Coronary artery (tissue), 2 donors: ENCODE results near the gene TNXB.

Experiments
- DNase-seq: peaks from one replicate; pipeline ENCODE4 v3.0.0-alpha.2; 2017; ENCODE audit warnings: low spot score
- H3K27ac ChIP-seq, 2 donors: fragments of 200-600 bp; sonication (generic); one replicate each; pipeline ENCODE4 v1.5.1; 2016 to 2019
- H3K4me3 ChIP-seq: fragments of 200-600 bp; sonication (generic); 2 replicates; pipeline ENCODE4 v1.5.1; 2016; ENCODE audit warnings: mild to moderate bottlenecking, moderate library complexity
- TF ChIP-seq, protein P1 (sequence below): fragments of 200-600 bp; sonication (generic); IDR thresholded peaks from one replicate; pipeline ENCODE4 v1.5.1; 2019; ENCODE audit warnings: antibody characterized with exemption

The TNXB gene

GRCh38 chr6:32115623-32116022 lies 6.5 kb upstream of the TNXB start:
- TF ChIP-seq, protein P1, sequence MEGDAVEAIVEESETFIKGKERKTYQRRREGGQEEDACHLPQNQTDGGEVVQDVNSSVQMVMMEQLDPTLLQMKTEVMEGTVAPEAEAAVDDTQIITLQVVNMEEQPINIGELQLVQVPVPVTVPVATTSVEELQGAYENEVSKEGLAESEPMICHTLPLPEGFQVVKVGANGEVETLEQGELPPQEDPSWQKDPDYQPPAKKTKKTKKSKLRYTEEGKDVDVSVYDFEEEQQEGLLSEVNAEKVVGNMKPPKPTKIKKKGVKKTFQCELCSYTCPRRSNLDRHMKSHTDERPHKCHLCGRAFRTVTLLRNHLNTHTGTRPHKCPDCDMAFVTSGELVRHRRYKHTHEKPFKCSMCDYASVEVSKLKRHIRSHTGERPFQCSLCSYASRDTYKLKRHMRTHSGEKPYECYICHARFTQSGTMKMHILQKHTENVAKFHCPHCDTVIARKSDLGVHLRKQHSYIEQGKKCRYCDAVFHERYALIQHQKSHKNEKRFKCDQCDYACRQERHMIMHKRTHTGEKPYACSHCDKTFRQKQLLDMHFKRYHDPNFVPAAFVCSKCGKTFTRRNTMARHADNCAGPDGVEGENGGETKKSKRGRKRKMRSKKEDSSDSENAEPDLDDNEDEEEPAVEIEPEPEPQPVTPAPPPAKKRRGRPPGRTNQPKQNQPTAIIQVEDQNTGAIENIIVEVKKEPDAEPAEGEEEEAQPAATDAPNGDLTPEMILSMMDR: no peak
- no peak for DNase-seq
- no peak overlapping the region for H3K4me3 ChIP-seq

DNA sequence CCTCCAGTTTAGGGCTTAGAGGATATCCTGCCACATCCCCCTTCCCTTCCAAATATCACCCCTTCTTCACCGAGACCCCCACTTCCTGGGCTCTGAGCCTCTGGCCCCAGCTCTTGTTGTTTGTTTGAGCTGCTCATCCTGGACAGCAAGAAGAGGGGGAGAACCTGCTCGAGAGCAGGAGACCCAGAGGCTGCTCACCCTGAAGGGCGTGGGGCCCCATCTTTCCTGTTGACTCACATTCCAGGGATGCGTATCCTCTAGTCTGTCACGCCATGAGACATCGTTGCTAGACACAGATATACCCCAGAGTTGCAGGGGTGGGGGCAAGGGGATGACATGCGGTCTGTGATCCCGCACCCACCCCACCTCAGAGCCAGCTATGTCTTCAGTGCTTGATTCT lies 5.7 kb upstream of the TNXB start:
- TF ChIP-seq, protein P1: no peak
- Histone ChIP-seq H3K27ac (peak overlapping the region in 1 of 2 donors; percentile 88), H3K4me3 (no peak overlapping the region)
- DNase-seq: no peak

More at GRCh38 chr6:32115623-32116022, 6.5 kb upstream of the TNXB start:
- peak overlapping the region in 1 of 2 donors; percentile 48 for H3K27ac ChIP-seq

GRCh38 chr6:32113386-32114352 lies 4.5 kb upstream of the TNXB start:
- peak; percentile 97 for DNase-seq
- Histone ChIP-seq H3K4me3 (no peak overlapping the region), H3K27ac (peak overlapping the region; percentile 51 to 88)
- TF ChIP-seq, protein P1: no peak

GRCh38 chr6:32112431-32112980 lies 3.4 kb upstream of the TNXB start:
- peak overlapping the region in 1 of 2 donors; percentile 89 for H3K27ac ChIP-seq
- DNase-seq: no peak
- TF ChIP-seq, protein P1: no peak
- H3K4me3 ChIP-seq: no peak overlapping the region

DNA sequence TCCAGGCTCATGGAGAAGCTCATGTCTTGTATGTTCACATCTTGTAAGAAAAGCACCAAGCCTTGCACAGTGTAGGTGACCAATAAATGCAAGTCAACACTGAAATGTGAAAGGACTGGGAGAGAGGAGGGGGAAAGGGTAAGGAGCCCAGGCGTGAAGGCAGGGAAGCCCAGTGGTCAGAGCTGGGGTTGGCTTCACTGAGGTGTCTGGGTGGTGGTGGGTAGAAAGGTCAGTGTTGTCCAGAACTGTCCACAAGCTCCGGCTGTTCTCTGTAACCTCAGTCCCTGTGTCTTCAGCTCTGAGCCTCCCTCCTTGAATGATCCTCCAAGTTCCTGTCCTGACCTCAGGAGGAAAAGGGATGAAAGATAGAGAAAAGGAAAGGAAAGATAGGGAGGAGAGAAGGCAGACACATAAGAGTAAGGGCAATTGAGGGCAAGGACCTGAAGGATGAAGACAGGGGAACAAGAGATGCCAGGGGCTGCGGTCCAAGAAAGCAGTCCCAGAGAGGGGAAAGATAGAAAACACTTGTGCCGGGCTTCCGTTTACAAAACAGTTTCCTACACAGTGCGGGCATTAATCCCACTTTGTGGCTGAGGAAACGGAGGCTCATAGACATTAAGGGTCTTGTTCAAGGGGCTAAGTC lies 2.4 kb upstream of the TNXB start:
- TF ChIP-seq, protein P1: no peak
- peak overlapping the region; percentile 3 to 89 for H3K27ac ChIP-seq

DNA sequence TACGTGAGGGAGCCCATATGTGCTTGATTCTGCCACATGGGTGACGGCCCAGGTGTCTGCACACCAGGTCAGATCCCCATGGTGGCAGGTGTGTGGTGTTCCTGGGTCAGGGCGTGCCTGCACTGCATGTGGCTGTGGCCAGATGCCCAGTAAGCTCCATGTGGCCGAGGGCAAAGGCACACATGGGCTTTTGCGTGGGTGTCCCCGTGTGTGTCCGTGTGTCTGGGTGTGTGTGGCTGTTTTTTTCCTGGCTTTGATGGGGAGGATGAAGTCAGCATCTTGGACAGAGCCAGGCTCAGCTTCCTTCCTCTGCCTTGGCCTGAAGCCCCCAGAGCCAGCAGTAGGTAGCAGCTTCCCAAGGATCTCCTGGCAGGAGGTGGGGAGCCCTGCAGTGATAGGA lies 1.5 kb upstream of the TNXB start:
- H3K4me3 ChIP-seq: peak overlapping the region; percentile 76
- DNase-seq: no peak
- TF ChIP-seq, protein P1: no peak
- peak overlapping the region; percentile 49 to 89 for H3K27ac ChIP-seq

More for the DNA sequence above, 2.4 kb upstream of the TNXB start:
- no peak overlapping the region for H3K4me3 ChIP-seq
- DNase-seq: no peak
